ENCODE data around the gene SCN2B. TPM values are rescaled to one million over a fixed set of nuclear protein-coding genes. Genes with fewer than 3 reads are reported as not detected.

The SCN2B gene
- total RNA-seq, 2 experiments from 2014 or later = 0.06 to 0.10 TPM

GRCh38 chr11:118170882-118171268 lies 5.6 kb downstream of the SCN2B start:
- Histone ChIP-seq H3K27ac (ENCODE audit: low read depth, low read length, poor library complexity, severe bottlenecking) (no peak overlapping the region), H3K79me2 (ENCODE audit: insufficient read depth, low read depth, low read length) (no peaks in the 10 kb centered on the region), H3K4me2 (ENCODE audit: low read length) (no peak overlapping the region), H3K4me1 (ENCODE audit: insufficient read depth, low read length, poor library complexity, severe bottlenecking) (peaks cover 2% of the 10 kb centered on the region), H3K9me3 (ENCODE audit: low read length) (no peaks in the 10 kb centered on the region), H4K20me1 (ENCODE audit: insufficient read depth, low read length) (no peaks in the 10 kb centered on the region), H3K4me3 (ENCODE audit: low read depth, low read length, poor library complexity, severe bottlenecking) (no peak overlapping the region), H3K36me3 (ENCODE audit: insufficient read depth, low read length) (no peaks in the 10 kb centered on the region), H2AFZ (ENCODE audit: low read length) (no peak overlapping the region), H3K9me2 (ENCODE audit: insufficient read depth, low read length) (no peaks in the 10 kb centered on the region)
- ChIA-PET POLR2A (interaction anchor here (0.6 to 1.2 kb wide), 2 partner anchors 10 to 607 kb away, joined by 3 read pairs; no protein-coding TSS in a partner anchor), CTCF (ENCODE audit: unreplicated experiment) (interaction anchor here (0.7 to 2.0 kb wide), 4 partner anchors 10 to 97 kb away, joined by 3 to 14 read pairs (median 4); no protein-coding TSS in a partner anchor)
- no peak for TF ChIP-seq CTCF (conservative IDR thresholded peaks at IDR 0.05; ENCODE audit: low read length)
- TF ChIP-seq EZH2phosphoT487 (IDR thresholded peaks at IDR 0.05; ENCODE audit: borderline replicate concordance, low read depth, low read length) = no peak
- intact Hi-C loops (cut with micrococcal nuclease; ENCODE audit: unreplicated experiment) = loop anchor here (1.0 to 10.0 kb wide), 2 partner anchors 26 to 356 kb away; no protein-coding TSS in a partner anchor
- no peak for DNase-seq (ENCODE audit: low spot score)
- BruUV-seq (replicated peaks) = no TSS peak

GRCh38 chr11:118170231-118170630 lies 6.2 kb downstream of the SCN2B start:
- H2AFZ ChIP-seq (ENCODE audit: low read length) = no peak overlapping the region
- H3K79me2 ChIP-seq (ENCODE audit: insufficient read depth, low read depth, low read length) = no peaks in the 10 kb centered on the region
- no peaks in the 10 kb centered on the region for H3K4me1 ChIP-seq (ENCODE audit: insufficient read depth, low read length, poor library complexity, severe bottlenecking)
- no peak overlapping the region for H3K4me2 ChIP-seq (ENCODE audit: low read length)
- BruUV-seq (replicated peaks) = no TSS peak
- H3K9me3 ChIP-seq (ENCODE audit: low read length) = no peaks in the 10 kb centered on the region
- no peaks in the 10 kb centered on the region for H4K20me1 ChIP-seq (ENCODE audit: insufficient read depth, low read length)
- H3K27ac ChIP-seq (ENCODE audit: low read depth, low read length, poor library complexity, severe bottlenecking) = no peak overlapping the region
- no peak for DNase-seq (ENCODE audit: low spot score)
- no peaks in the 10 kb centered on the region for H3K36me3 ChIP-seq (ENCODE audit: insufficient read depth, low read length)
- H3K9me2 ChIP-seq (ENCODE audit: insufficient read depth, low read length) = no peaks in the 10 kb centered on the region
- no peak for TF ChIP-seq CTCF (conservative IDR thresholded peaks at IDR 0.05; ENCODE audit: low read length)
- TF ChIP-seq EZH2phosphoT487 (IDR thresholded peaks at IDR 0.05; ENCODE audit: borderline replicate concordance, low read depth, low read length) = no peak
- intact Hi-C loops (cut with micrococcal nuclease; ENCODE audit: unreplicated experiment) = loop anchor here (10.0 kb wide), 1 partner anchor 355 kb away; no protein-coding TSS in a partner anchor
- ChIA-PET POLR2A (no interaction called here), CTCF (ENCODE audit: unreplicated experiment) (interaction anchor here (0.5 to 2.0 kb wide), 2 partner anchors 10 to 57 kb away, joined by 5 to 14 read pairs; no protein-coding TSS in a partner anchor)
- no peak overlapping the region for H3K4me3 ChIP-seq (ENCODE audit: low read depth, low read length, poor library complexity, severe bottlenecking)
